Measurements from ENCODE around the gene ANKRD63. TPM values are rescaled to one million over a fixed set of nuclear protein-coding genes. Genes with fewer than 3 reads are reported as not detected.

Gene ANKRD63
- total and polyA plus RNA-seq, 2 experiments from 2014 or later: 0.30 to 0.47 TPM

GRCh38 chr15:40296561-40297230, 13.8 kb upstream of the ANKRD63 start:
- H3K27ac ChIP-seq: no peak overlapping the region

GRCh38 chr15:40295877-40296560, 13.2 kb upstream of the ANKRD63 start:
- peaks cover 26% of the 10 kb centered on the region for H3K27me3 ChIP-seq
- no peak overlapping the region for H3K4me2 ChIP-seq
- H3K4me3 ChIP-seq: no peak overlapping the region
- H4K20me1 ChIP-seq (ENCODE audit: insufficient read depth, poor library complexity, severe bottlenecking): no peaks in the 10 kb centered on the region
- H3K9me3 ChIP-seq (ENCODE audit: low read depth): no peaks in the 10 kb centered on the region
- H3K79me2 ChIP-seq: no peaks in the 10 kb centered on the region
- no peaks in the 10 kb centered on the region for H3K36me3 ChIP-seq (replicated peaks; ENCODE audit: insufficient read depth, low read depth)
- TF ChIP-seq CTCF (IDR thresholded peaks at IDR 0.05; ENCODE audit: poor library complexity): no peak
- no peak for TF ChIP-seq EZH2phosphoT487 (IDR thresholded peaks at IDR 0.05; ENCODE audit: low read depth, severe bottlenecking, unreplicated experiment)
- no peak for TF ChIP-seq EZH2 (IDR thresholded peaks at IDR 0.05; ENCODE audit: borderline replicate concordance)
- H3K9me2 ChIP-seq (replicated peaks; ENCODE audit: insufficient read depth): no peaks in the 10 kb centered on the region
- H3K27ac ChIP-seq: no peak overlapping the region
- 49% methylated on average over 12 of the region's 12 CpGs for WGBS (ENCODE audit: low lambda C conversion rate, missing lambda C conversion rate)
- no peak for DNase-seq (ENCODE audit: low spot score)
- peaks cover 12% of the 10 kb centered on the region for H3K4me1 ChIP-seq (ENCODE audit: insufficient read depth)
- H2AFZ ChIP-seq: no peak overlapping the region

More at GRCh38 chr15:40296561-40297230, 13.8 kb upstream of the ANKRD63 start:
- H4K20me1 ChIP-seq (ENCODE audit: insufficient read depth, poor library complexity, severe bottlenecking): no peaks in the 10 kb centered on the region
- peaks cover 22% of the 10 kb centered on the region for H3K27me3 ChIP-seq
- peaks cover 6% of the 10 kb centered on the region for H3K4me1 ChIP-seq (ENCODE audit: insufficient read depth)
- no peak overlapping the region for H3K4me3 ChIP-seq
- DNase-seq (ENCODE audit: low spot score): no peak
- no peak for TF ChIP-seq EZH2 (IDR thresholded peaks at IDR 0.05; ENCODE audit: borderline replicate concordance)
- TF ChIP-seq CTCF (IDR thresholded peaks at IDR 0.05; ENCODE audit: poor library complexity): no peak
- no peak for TF ChIP-seq EZH2phosphoT487 (IDR thresholded peaks at IDR 0.05; ENCODE audit: low read depth, severe bottlenecking, unreplicated experiment)
- H2AFZ ChIP-seq: no peak overlapping the region
- 67% methylated on average over 5 of the region's 5 CpGs for WGBS (ENCODE audit: low lambda C conversion rate, missing lambda C conversion rate)
- H3K36me3 ChIP-seq (replicated peaks; ENCODE audit: insufficient read depth, low read depth): no peaks in the 10 kb centered on the region
- H3K9me2 ChIP-seq (replicated peaks; ENCODE audit: insufficient read depth): no peaks in the 10 kb centered on the region
- H3K79me2 ChIP-seq: no peaks in the 10 kb centered on the region
- no peaks in the 10 kb centered on the region for H3K9me3 ChIP-seq (ENCODE audit: low read depth)
- no peak overlapping the region for H3K4me2 ChIP-seq

- Histone ChIP-seq H3K9me3 (ENCODE audit: low read depth) (no peaks in the 10 kb centered on the region), H3K4me1 (ENCODE audit: insufficient read depth) (peaks cover 19% of the 10 kb centered on the region), H3K9me2 (replicated peaks; ENCODE audit: insufficient read depth) (no peaks in the 10 kb centered on the region), H3K79me2 (no peaks in the 10 kb centered on the region), H3K27ac (no peak overlapping the region), H3K4me3 (no peak overlapping the region), H3K36me3 (replicated peaks; ENCODE audit: insufficient read depth, low read depth) (no peaks in the 10 kb centered on the region), H4K20me1 (ENCODE audit: insufficient read depth, poor library complexity, severe bottlenecking) (no peaks in the 10 kb centered on the region), H3K4me2 (no peak overlapping the region), H3K27me3 (peaks cover 30% of the 10 kb centered on the region), H2AFZ (no peak overlapping the region)
- DNase-seq (ENCODE audit: low spot score): no peak
- 82% methylated on average over 1 of the region's 1 CpG for WGBS (ENCODE audit: low lambda C conversion rate, missing lambda C conversion rate)
- no peak for TF ChIP-seq EZH2phosphoT487 (IDR thresholded peaks at IDR 0.05; ENCODE audit: low read depth, severe bottlenecking, unreplicated experiment)
- TF ChIP-seq CTCF (IDR thresholded peaks at IDR 0.05; ENCODE audit: poor library complexity): no peak
- no peak for TF ChIP-seq EZH2 (IDR thresholded peaks at IDR 0.05; ENCODE audit: borderline replicate concordance)
Observed at GRCh38 chr15:40295297-40295696, 12.4 kb upstream of the ANKRD63 start.

Measured in hepatocyte (in vitro differentiated cells).